ENCODE measurements around the gene MXRA7.

Gene MXRA7

GRCh38 chr17:76674600-76674999, 36.2 kb downstream of the MXRA7 start:
- DNase-seq = no peak

- DNase-seq = no peak
Measured at GRCh38 chr17:76673729-76674128, 37.0 kb downstream of the MXRA7 start.

- no peak for DNase-seq
Measured at GRCh38 chr17:76672892-76673291, 37.9 kb downstream of the MXRA7 start.

- DNase-seq = no peak
Measured at GRCh38 chr17:76672270-76672851, 38.4 kb downstream of the MXRA7 start.

- DNase-seq = no peak
Measured at GRCh38 chr17:76671912-76672262, 38.9 kb downstream of the MXRA7 start.

GRCh38 chr17:76671123-76671911, 39.4 kb downstream of the MXRA7 start:
- peak; percentile 99 for DNase-seq

- DNase-seq = no peak
Measured at GRCh38 chr17:76670718-76671122, 40.0 kb downstream of the MXRA7 start.

- DNase-seq = no peak
Measured at GRCh38 chr17:76670020-76670717, 40.6 kb downstream of the MXRA7 start.

GRCh38 chr17:76667786-76668453, 42.8 kb downstream of the MXRA7 start:
- DNase-seq = no peak

- DNase-seq = no peak
Measured at GRCh38 chr17:76667491-76667755, 43.3 kb downstream of the MXRA7 start.

- no peak for DNase-seq
Measured at GRCh38 chr17:76660656-76661042, 50.1 kb downstream of the MXRA7 start.

- DNase-seq = peak; percentile 37
Measured at GRCh38 chr17:76659928-76660655, 50.7 kb downstream of the MXRA7 start.

GRCh38 chr17:76658242-76658662, 52.5 kb downstream of the MXRA7 start:
- no peak for DNase-seq

- no peak for DNase-seq
Measured at GRCh38 chr17:76657505-76658241, 53.1 kb downstream of the MXRA7 start.

GRCh38 chr17:76654408-76654807, 56.4 kb downstream of the MXRA7 start:
- no peak for DNase-seq

GRCh38 chr17:76650504-76650903, 60.3 kb downstream of the MXRA7 start:
- DNase-seq = no peak

GRCh38 chr17:76646712-76647111, 64.1 kb downstream of the MXRA7 start:
- no peak for DNase-seq

GRCh38 chr17:76645481-76645880, 65.3 kb downstream of the MXRA7 start:
- DNase-seq = no peak

GRCh38 chr17:76644995-76645394, 65.8 kb downstream of the MXRA7 start:
- no peak for DNase-seq

GRCh38 chr17:76643553-76644148, 67.1 kb downstream of the MXRA7 start, which contains the start of gene ST6GALNAC1:
Gene ST6GALNAC1, minus strand, starts transcription at chr17:76643757. Its CDS starts 119 bp downstream, at chr17:76643638.
- no peak for DNase-seq

- DNase-seq = no peak
Measured at GRCh38 chr17:76642994-76643393, 67.8 kb downstream of the MXRA7 start.

- DNase-seq = no peak
Measured at GRCh38 chr17:76642032-76642561, 68.7 kb downstream of the MXRA7 start.

All from NCI-H1694 (cell line).